GM18502 (cell line): ENCODE data around the gene TRMT61A.

ENCODE experiments used
- ATAC-seq: cut with Tn5 transposase; IDR thresholded peaks from one replicate; pipeline ENCODE4 v1.9.1; 2021; ENCODE audit warnings: mild to moderate bottlenecking; ENCODE audit not compliant: unreplicated experiment, poor library complexity

Gene TRMT61A

DNA sequence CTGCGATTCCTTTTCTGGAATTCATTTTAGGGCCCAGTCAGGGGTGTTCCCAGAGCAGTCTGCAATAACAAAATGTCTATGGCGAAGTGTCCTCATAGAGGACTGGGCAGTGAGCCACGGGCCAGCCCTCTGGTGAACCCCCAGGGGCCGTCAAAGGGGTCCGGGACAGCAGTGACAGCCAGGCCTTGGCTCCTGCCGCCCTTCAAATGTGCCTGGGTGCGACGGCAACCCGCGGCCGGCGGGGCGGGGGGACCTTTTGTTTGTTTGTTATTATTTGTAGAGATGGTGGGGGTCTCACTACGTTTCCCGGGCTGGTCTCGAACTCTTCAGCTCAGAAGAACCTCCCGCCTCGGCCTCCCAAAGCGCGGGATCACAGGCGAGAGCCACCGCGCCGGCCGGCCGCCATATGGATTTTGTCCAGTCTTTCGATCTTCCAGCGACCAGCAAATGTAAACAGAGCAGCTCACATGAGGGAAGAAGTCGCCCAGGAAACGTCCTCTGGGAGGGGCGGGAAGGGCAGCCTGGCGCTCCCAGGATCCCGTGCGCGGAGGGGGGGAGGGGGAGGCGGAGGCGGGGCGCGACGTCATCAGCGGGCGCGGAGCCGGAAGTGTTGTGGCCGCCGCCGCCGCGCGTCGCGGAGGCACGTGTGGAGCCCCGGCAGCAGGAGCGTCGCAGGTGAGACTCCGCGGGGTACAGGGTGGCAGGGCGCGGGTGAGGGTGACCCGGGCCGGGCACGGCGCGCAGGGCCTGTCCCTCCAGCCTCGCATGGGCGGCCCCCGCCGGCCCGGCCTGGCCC, at the start of gene TRMT61A:
TRMT61A (plus strand) TSS at position 610 of the 796 bp plus-strand sequence. CDS start 783 bp downstream, outside the sequence.
- ATAC-seq: peak; percentile 56

DNA sequence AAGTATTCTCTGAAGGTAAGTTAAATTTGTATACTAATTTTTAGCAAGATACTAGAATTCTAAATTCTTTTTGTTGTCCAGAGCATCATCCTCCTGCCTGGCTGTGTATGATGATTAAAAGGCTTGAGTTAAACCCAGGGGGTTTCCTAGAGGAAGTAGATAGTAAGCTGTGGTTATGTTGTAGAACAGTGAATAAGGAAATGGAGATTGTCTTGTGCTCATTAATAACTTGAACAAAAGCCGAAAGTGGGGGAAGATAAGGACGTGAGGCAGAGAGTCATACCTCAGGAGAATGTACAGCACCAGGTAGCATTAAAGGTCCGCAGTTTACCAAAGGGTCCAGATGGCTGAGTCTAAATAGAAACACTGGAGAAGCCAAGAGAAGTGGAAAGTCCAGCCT, 48.4 kb upstream of the TRMT61A start:
- ATAC-seq: peak; percentile 87

DNA sequence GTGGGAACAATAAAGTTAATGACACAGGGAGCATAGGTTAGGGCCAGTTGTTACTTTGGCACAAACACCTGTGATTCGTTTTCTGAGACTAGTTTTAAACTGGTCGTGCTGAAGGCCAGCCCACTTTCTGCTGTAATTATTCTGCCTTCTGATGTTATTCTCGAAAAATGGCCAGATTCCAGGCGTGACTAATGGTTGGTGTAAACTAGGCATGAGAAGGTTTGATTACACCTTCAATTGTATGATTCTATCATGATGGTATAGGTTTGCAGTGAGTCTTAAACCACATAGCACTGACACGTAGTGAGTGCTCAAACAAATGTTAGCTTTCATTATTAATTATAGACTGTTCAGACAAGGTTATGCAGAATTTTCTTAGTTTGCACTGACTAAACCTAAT, 45.4 kb upstream of the TRMT61A start:
- no peak for ATAC-seq

DNA sequence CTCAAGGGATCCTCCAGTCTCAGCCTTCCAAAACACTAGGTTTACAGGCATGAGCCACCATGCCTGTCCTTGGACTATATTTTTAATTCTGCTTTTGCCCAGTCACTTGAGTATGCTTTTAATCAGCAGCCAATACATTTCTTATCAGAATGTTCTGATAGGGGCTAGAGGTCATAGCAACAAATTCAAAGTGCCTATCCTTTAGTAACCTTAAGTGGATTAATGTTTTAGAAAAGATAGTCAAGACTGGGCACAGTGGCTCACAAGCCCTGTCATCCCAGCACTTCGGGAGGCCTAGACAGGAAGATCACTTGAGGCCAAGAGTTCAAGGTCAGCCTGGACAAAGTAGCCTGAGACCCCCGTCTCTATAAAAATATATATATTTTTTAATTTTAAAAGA, 43.5 kb upstream of the TRMT61A start:
- ATAC-seq: no peak

DNA sequence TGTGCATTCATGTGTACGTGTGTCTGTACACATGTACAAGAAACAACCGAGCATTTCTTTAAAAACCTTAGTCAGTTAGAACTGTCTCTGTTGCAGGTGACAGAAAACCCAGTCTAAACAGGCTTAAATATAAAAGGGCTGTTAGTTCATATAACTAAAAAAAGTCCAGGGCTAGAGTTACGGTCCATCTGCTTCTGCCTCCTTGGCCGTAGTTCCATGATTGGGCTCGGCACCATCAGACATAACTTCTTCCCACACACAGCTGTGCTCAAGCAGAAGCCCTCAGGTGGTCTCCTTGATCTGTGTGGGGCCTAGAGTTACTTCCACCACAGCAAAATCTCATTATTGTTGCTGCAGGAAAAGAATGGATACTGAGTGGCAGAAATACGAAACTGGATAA, 40.9 kb upstream of the TRMT61A start:
- ATAC-seq: no peak

DNA sequence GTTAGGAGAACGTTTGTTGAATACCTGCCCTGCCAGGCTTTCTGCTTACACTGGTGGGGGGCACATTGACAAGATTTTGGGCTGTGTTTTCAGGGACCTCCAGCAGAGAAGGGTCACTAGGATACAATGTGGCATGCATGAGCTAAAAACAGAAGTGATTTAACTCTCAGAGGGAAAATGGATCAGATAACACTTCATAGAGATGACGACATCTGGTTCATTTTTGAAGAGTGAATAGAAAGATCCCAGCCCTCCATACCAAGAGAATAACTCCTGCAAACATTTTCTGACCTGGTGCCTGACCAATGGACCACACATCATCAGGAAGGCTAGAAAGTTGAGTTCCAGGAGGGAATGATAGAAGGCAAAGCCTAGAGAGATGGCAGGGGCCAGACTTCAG, 40.0 kb upstream of the TRMT61A start:
- no peak for ATAC-seq

DNA sequence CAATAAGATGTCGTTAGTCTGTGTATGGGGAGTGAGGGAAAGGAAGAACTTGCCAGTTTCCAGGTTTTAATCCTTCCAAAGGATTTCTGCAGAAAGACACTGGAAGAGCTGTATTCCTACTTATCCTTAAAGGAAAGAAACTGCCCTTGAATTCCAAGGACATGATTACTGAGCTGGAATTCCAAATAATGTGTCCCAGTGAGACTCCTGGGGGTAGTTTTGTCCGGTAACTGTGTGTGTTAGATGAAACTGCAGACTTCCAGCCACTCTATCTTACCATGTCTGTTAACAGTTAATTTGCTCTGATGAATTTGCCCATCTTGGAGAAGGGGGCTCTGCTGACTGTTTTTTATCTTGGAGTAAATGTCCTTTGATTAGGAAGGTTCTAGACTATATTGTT, 39.4 kb upstream of the TRMT61A start:
- ATAC-seq: no peak

DNA sequence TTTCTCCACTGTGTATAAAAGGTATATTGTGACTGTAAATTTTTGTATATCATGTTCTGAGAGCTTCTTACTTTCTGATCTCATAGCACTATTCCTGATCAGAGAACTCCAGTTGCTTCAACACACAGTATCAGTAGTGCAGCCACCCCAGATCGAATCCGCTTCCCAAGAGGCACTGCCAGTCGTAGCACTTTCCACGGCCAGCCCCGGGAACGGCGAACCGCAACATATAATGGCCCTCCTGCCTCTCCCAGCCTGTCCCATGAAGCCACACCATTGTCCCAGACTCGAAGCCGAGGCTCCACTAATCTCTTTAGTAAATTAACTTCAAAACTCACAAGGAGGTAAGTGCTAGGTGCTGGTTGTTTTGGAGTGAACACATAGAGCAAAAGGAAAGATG, 37.3 kb upstream of the TRMT61A start:
- no peak for ATAC-seq

DNA sequence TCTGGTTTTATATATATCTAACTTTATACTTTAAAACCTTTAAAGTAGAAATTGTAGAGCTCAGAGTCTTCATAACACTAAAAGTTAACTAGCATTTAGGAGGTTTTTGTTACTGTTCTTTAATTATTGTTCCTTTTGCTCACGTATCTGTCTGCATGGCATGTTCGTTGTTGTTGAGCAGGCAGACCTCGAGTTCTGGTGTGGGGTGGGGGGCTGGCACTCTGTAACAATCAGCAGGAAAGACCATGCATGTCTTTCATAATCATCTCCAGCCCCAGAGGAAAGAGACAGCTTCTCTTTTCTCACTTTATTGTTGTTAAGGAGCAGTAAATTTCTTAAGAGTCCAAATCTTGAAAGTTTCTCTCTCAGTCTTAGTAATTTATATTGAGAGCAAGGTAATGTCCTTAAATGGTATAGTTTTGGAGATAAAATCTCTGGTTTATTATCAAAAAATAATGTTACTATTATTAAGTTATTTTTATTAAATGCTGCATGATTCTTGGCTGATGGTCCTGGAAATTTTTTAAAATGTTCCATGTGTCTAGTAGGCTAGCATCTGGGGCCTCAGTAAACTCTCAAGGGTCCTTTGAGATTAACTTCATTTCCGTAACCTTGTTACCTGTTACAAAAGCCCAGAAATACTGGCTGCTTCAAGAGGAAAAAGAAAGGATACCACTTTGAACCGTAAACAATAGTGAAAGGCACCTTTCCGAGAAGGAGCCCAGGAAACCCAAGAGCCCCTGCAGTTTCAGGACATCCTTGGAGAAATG, 36.7 kb upstream of the TRMT61A start:
- no peak for ATAC-seq

DNA sequence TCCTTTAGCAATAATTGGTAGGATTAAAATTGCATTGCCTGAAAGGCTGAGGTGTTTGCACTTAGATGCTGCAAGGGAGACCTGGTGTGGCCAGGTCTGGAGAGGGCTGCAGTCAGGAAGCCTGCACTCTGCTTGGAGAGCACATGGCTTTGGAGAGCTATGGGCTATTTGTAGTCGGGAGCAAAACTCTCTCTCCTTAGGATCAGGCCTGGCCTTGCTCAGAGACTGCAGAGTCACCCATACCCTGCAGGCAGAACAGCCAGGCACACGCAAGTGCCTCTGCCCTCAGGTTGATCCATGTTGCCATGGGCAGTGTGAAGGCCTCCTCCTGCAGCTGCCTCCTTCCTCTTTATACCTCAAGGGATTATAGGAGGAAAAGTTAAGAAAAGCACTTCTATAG, 33.1 kb upstream of the TRMT61A start:
- no peak for ATAC-seq

DNA sequence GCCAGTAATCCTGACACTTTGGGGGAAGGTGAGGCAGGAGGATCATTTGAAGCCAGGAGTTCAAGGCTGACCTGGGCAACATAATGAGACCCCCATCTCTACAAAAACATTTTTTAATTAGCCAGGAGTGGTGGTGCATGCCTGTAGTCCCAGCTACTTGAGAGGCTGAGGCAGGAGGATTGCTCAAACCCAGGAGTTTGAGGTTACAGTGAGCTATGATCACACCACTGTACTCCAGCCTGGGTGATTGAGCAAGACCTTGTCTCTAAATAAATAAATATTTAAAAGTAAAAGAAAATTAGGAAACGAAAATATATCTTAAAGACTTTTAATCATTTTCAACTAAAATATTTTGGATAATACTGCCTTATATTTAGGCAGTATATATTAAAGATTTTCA, 32.2 kb upstream of the TRMT61A start:
- no peak for ATAC-seq

DNA sequence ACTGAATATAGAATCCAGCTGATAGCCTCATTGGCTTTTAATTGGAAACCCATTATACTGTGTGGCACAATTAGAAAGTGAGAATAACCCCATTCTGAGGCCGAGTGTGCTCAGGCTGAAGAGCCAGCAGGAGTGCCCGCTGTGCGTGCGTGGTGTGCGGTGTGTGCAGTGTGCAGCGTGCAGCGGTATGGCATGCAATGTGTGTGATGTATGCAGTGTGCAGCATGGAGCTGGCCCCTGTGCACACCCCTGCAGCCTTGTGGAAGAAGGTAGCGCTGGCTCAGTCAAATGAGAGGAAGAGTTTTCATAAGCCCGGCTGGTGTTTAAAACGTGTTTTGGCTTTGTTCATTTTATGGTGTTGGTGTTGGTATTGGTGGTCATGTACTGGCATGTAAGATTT, 29.3 kb upstream of the TRMT61A start:
- no peak for ATAC-seq

DNA sequence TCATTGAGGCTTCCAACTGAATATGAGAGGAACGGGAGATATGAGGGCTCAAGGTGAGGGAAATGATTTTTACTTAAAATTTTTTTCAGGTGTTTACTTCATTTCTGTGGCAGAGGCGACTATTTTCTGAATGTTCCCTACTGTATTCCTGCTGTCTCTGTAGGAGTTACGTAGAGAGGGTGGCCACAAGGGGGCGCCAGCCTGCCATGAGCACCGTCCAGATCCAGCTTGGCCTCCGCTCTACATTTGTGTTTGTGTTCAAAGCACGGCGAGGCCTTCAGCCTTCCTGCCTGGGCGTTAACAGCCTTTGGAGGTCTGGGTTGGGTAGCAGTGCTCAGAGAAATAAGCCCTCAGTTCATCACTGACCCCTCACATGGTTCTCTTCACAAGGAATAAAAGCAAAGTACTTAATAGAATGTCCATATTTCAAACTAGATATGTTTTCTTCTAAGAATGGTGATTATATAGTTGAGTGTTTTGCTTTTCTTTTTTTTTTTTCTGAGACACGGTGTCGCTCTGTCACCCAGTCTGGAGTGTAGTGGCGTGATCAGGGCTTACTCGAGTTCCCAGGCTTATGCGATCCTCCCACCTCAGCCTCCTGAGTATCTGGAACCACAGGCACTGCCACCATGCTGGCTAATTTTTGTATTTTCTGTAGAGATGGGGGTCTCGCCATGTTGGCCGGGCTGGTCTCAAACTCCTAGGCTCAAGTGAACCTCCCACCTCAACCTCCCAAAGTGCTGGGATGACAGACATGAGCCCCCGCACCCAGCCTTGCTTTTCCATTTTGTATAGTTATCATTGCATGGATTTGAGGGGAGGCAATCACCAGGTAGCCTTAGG, 28.6 kb upstream of the TRMT61A start:
- no peak for ATAC-seq

DNA sequence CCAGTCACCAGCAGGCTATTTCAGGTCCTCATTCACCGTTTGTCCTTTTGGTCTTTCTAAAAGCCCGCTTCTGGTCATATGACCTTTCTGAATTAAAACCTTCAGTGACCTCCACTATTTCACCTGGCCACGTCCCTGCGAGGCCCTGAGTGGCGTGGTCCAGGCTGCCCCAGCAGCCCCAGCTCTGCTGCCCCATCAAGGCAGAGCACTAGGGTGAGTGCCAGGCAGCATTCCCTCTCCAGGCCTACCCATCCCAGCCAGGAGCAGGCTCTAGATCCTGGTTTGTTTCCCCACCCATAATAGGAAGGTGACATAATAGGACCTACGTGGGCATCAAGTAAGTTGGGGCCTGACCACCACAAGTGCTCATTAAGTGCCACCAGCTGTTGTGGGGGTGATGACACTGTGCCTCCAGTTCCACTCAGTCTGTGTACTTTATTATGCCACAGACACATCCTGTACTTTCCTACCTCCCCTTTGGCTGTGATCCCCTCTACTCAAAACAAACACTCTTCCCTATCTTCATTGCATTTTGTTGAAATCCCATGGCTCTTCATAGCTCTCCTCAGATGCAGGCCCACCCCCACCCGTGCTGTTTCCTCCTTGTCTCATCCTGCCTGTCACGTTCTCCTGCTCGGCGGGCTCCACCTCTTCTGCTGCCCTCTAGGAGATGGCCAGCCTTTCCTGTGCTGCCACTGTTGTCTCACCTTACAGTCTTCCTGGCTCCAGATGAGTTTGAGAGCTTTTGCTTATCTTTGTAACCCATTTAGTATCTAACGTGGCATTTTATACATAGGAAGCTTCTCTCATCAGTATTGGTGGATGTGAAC, 27.7 kb upstream of the TRMT61A start:
- no peak for ATAC-seq

DNA sequence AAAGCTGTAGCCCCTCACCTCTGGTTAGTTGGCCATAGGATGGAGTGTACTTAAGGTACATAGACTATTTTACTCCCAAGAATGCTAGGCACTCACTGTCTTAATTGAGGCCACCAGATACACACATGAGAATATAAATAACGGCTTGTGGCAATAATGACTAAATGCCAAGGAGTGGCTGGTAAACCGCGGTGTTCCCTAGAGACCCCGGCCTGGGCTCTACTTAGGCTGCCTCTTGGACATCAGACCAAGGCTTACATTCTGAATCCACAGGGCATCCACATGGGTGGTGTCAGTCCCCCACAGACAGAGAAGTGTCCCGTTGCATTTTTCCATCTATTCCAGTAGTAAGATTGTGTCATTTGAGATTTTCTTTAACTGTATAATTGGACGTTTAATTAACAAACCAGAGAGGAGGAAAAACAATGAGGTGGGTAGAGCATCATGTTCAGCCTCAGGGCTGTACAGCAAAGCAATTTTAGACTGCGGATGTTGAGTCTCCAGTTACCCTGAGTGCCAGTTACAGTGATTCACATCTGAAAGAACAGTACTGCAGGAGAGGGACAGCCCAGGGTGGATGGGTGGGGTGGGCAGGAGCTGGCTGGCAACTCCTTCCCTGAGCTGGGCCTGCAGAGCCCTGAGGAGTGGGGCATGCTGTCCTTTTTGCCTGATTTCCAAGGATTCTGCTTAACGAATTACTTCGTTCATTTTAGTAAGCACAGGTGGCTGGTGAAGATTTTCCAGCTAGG, 26.9 kb upstream of the TRMT61A start:
- ATAC-seq: no peak

DNA sequence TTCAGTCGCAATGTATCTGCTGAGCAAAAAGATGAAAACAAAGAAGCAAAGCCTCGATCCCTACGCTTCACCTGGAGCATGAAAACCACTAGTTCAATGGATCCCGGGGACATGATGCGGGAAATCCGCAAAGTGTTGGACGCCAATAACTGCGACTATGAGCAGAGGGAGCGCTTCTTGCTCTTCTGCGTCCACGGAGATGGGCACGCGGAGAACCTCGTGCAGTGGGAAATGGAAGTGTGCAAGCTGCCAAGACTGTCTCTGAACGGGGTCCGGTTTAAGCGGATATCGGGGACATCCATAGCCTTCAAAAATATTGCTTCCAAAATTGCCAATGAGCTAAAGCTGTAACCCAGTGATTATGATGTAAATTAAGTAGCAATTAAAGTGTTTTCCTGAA, 26.1 kb upstream of the TRMT61A start:
- ATAC-seq: no peak

DNA sequence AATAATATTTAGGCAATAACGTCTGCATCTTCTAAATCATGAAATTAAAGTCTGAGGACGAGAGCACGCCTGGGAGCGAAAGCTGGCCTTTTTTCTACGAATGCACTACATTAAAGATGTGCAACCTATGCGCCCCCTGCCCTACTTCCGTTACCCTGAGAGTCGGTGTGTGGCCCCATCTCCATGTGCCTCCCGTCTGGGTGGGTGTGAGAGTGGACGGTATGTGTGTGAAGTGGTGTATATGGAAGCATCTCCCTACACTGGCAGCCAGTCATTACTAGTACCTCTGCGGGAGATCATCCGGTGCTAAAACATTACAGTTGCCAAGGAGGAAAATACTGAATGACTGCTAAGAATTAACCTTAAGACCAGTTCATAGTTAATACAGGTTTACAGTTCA, 25.7 kb upstream of the TRMT61A start:
- ATAC-seq: no peak

DNA sequence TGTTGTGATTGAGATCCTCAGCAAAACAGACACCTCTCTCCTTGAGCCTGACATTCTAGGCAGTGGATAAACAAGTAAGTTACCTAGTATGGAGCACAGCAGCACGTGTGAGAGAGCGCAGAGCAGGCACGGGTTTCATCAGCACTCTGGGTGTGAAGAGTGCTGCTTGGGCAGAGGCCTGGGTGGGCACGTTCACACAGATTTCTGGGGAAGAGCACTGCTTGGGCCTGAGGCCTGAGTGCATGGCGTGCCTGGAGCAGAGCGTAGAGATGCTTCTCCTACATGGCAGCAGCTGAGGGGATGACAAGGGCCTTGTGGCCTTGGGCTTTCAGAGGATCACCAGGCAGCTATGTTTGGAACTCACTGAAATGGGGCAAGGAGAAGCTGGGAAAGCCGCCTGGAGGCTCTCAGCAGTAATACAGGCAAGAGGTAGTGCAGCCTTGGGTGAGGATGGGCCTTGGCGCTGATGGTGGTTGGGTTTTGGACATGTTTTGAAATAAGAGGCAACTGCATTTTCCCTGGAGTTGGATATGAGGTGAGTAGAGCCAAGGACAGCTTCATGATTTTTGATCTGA, 23.9 kb upstream of the TRMT61A start:
- no peak for ATAC-seq

DNA sequence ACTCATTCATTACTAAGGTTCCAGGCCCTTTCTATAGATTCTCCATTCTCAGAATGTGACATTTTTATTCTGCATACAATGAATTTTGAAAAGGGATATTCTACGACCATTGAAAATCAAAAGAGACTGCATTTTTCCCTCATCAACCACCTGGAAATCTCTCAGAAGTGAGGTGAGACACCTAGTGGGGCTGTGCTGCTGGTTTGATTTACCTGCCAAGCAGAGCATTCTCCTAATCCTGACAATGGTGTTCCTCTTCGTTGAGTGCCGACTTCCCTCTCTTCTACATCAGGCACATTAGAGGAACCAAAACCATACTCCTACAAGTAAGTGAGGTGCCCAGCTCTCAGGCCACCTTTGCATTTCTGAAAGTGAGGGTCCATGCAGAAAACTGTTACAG, 21.2 kb upstream of the TRMT61A start:
- no peak for ATAC-seq
